Ascending aorta (tissue), 2 donors: ENCODE results near the gene COL9A1. TPM values are rescaled to one million over a fixed set of nuclear protein-coding genes. Genes with fewer than 3 reads are reported as not detected.

Experiments
- DNase-seq, 2 donors: peaks; one replicate each; pipeline ENCODE4 v3.0.0-alpha.2; 2019; ENCODE audit warnings: low spot score in 2 of 2
- H3K27ac ChIP-seq, 2 donors: fragments of 200-600 bp; sonication (generic); one replicate each; pipeline ENCODE4 v1.5.1; 2016 to 2017; ENCODE audit warnings: mild to moderate bottlenecking in 1 of 2
- H3K27me3 ChIP-seq: fragments of 200-600 bp; sonication (generic); one replicate; pipeline ENCODE4 v1.5.1; 2017
- H3K36me3 ChIP-seq, 2 donors: fragments of 200-600 bp; sonication (generic); one replicate each; pipeline ENCODE4 v1.5.1; 2016
- H3K4me1 ChIP-seq, 2 donors: fragments of 200-600 bp; sonication (generic); one replicate each; pipeline ENCODE4 v1.5.1; 2016 to 2017; ENCODE audit warnings: mild to moderate bottlenecking in 1 of 2
- H3K4me3 ChIP-seq, 2 donors: fragments of 200-600 bp; sonication (generic); one replicate each; pipeline ENCODE4 v1.5.1; 2016 to 2017; ENCODE audit warnings: mild to moderate bottlenecking in 1 of 2
- H3K9me3 ChIP-seq, 2 donors: fragments of 200-600 bp; sonication (generic); one replicate each; pipeline ENCODE4 v1.5.1; 2016
- CTCF ChIP-seq, 3 experiments: fragments of 200-600 bp in 2 of 3; fragments of 450-650 bp in 1 of 3; sonication (generic) in 2 of 3; IDR thresholded peaks; one replicate each; pipeline ENCODE4 v1.5.1; 2016 to 2019; ENCODE audit warnings: antibody characterized with exemption in 3 of 3, mild to moderate bottlenecking in 1 of 3, moderate library complexity in 1 of 3
- intact Hi-C: fragments of 100-400 bp; cut with DNase I; formaldehyde crosslinking; loops from one replicate; pipeline ENCODE4 v1.15.1; 2023
- total RNA-seq: library from RNA; depleted of rRNA; stranded (reverse); fragments of >200 nt; gene quantifications from one replicate; pipeline ENCODE4 v1.1.0, GENCODE V29; 2016

COL9A1 gene
- total RNA-seq, 1 donor from 2014 or later, result 0.21 TPM

- intact Hi-C loops, result no loop called here
- Histone ChIP-seq H3K27me3 (no peaks in the 10 kb centered on the region), H3K4me1 (no peaks in the 10 kb centered on the region), H3K4me3 (no peak overlapping the region), H3K9me3 (no peaks in the 10 kb centered on the region), H3K36me3 (no peaks in the 10 kb centered on the region), H3K27ac (no peak overlapping the region)
- DNase-seq, result no peak
- no peak for TF ChIP-seq CTCF (IDR thresholded peaks at IDR 0.05)
Measured at GRCh38 chr6:70241991-70242420, 60.9 kb downstream of the COL9A1 start.

DNA sequence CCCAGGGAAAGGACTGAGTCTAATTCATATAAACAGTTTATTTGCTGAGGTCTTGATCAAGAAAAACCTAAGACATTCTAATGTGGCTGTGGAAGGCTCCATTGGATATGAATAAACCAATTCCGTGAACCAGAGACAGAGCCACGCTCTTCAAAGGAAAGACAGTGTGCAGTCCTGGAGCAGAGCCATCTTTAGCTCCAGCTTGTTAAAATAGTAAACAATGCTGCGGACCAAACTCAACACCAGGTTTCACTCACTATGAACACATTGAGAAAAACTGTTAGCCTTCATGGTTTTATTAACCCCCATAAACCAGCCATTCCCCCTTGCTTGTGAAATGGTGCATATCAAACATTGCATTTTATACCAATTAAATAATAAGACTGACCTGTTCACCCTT is 61.9 kb downstream of the COL9A1 start:
- H3K27me3 ChIP-seq, result no peaks in the 10 kb centered on the region
- DNase-seq, result no peak
- intact Hi-C loops, result no loop called here
- H3K36me3 ChIP-seq, result no peaks in the 10 kb centered on the region
- H3K27ac ChIP-seq, result no peak overlapping the region
- no peaks in the 10 kb centered on the region for H3K4me1 ChIP-seq
- no peaks in the 10 kb centered on the region for H3K9me3 ChIP-seq
- no peak overlapping the region for H3K4me3 ChIP-seq
- TF ChIP-seq CTCF (IDR thresholded peaks at IDR 0.05), result no peak

- H3K27ac ChIP-seq, result no peak overlapping the region
Measured at GRCh38 chr6:70236343-70236742, 66.5 kb downstream of the COL9A1 start.

DNA sequence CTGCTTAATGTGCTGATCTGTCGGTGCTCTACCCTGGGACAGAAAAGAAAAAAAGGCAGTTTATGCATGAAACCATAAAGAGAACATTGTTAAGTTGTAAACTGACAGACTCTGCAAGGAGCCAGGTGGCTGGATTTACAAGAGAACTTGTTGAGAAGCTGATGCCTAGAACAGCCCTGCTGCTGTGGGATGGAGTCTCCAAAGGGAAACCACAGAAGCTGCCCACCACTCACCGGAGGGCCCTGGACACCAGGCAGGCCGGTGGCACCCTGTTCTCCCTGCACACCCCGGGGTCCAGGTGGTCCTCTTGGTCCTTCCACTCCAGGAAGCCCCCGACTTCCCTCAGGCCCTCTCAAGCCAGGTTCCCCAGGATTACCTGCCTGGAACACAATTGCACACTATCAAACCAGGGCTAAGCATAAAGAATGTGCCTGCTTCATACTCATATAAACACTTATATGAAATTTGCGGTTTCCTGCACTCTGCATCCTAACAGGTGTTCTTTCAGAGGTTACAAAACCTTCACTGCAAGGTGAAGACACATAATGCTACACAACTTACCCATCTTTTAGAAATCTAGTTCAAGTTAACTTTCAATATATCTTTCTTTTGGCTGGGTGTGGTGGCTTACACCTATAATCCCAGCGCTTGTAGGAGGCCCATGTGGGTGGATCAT is 68.2 kb downstream of the COL9A1 start:
- H3K4me3 ChIP-seq, result no peak overlapping the region
- H3K4me1 ChIP-seq, result no peaks in the 10 kb centered on the region
- DNase-seq, result no peak
- no peak for TF ChIP-seq CTCF (IDR thresholded peaks at IDR 0.05)
- no peak overlapping the region for H3K27ac ChIP-seq
- no peaks in the 10 kb centered on the region for H3K9me3 ChIP-seq
- H3K27me3 ChIP-seq, result no peaks in the 10 kb centered on the region
- intact Hi-C loops, result no loop called here
- H3K36me3 ChIP-seq, result no peaks in the 10 kb centered on the region

More at GRCh38 chr6:70236343-70236742, 66.5 kb downstream of the COL9A1 start:
- H3K4me1 ChIP-seq, result no peaks in the 10 kb centered on the region
- intact Hi-C loops, result no loop called here
- H3K9me3 ChIP-seq, result no peaks in the 10 kb centered on the region
- TF ChIP-seq CTCF (IDR thresholded peaks at IDR 0.05), result no peak
- H3K36me3 ChIP-seq, result no peaks in the 10 kb centered on the region
- no peak for DNase-seq
- no peaks in the 10 kb centered on the region for H3K27me3 ChIP-seq
- no peak overlapping the region for H3K4me3 ChIP-seq

- Histone ChIP-seq H3K4me3 (no peak overlapping the region), H3K9me3 (no peaks in the 10 kb centered on the region), H3K27me3 (no peaks in the 10 kb centered on the region), H3K36me3 (no peaks in the 10 kb centered on the region), H3K27ac (no peak overlapping the region), H3K4me1 (no peaks in the 10 kb centered on the region)
- TF ChIP-seq CTCF (IDR thresholded peaks at IDR 0.05), result no peak
- intact Hi-C loops, result no loop called here
- DNase-seq, result no peak
Measured at GRCh38 chr6:70231311-70231710, 71.6 kb downstream of the COL9A1 start.

GRCh38 chr6:70225055-70225454 is 77.8 kb downstream of the COL9A1 start:
- Histone ChIP-seq H3K4me3 (no peak overlapping the region), H3K36me3 (no peaks in the 10 kb centered on the region), H3K27me3 (no peaks in the 10 kb centered on the region), H3K4me1 (no peaks in the 10 kb centered on the region), H3K9me3 (no peaks in the 10 kb centered on the region), H3K27ac (no peak overlapping the region)
- DNase-seq, result no peak
- intact Hi-C loops, result no loop called here
- no peak for TF ChIP-seq CTCF (IDR thresholded peaks at IDR 0.05)
